Measurements from ENCODE around the gene RIPK4.

GRCh38 chr21:41801321-41802197 is 34.7 kb upstream of the RIPK4 start:
- no peak for TF ChIP-seq CTCF (IDR thresholded peaks at IDR 0.05)
- no peak for TF ChIP-seq POLR2A (IDR thresholded peaks at IDR 0.05)

Measured in testis (tissue), 2 donors.